Measurements from ENCODE around the gene MS4A3. TPM values are rescaled to one million over a fixed set of nuclear protein-coding genes. Genes with fewer than 3 reads are reported as not detected.
"Not testable (repeated sequence)": the region's sequence is repeated elsewhere in the genome, so short reads cannot be mapped to it uniquely, and the experiment has no call there.

MS4A3 gene
- total RNA-seq, 1 experiment from 2014 or later, result not detected

- in situ Hi-C loops (cut with HindIII; ENCODE audit: low pct_unique_long_range_greater_than_20kb, low sequenced_read_pairs), result no loop called here
- DNase-seq (ENCODE audit: low read depth, low spot score), result no peak
Measured at GRCh38 chr11:60084631-60085273, 28.3 kb downstream of the MS4A3 start.

GRCh38 chr11:60085909-60086308 is 29.4 kb downstream of the MS4A3 start:
- DNase-seq (ENCODE audit: low read depth, low spot score), result no peak
- in situ Hi-C loops (cut with HindIII; ENCODE audit: low pct_unique_long_range_greater_than_20kb, low sequenced_read_pairs), result no loop called here

- in situ Hi-C loops (cut with HindIII; ENCODE audit: low pct_unique_long_range_greater_than_20kb, low sequenced_read_pairs), result no loop called here
- DNase-seq (ENCODE audit: low read depth, low spot score), result no peak
Measured at GRCh38 chr11:60087239-60087638, 30.8 kb downstream of the MS4A3 start.

GRCh38 chr11:60088364-60088763 is 31.9 kb downstream of the MS4A3 start, which contains the start of gene MS4A2:
TSS of gene MS4A2 (plus strand) at chr11:60088664. CDS start at chr11:60088766, 102 bp downstream.
- no peak for DNase-seq (ENCODE audit: low read depth, low spot score)
- in situ Hi-C loops (cut with HindIII; ENCODE audit: low pct_unique_long_range_greater_than_20kb, low sequenced_read_pairs), result no loop called here

GRCh38 chr11:60095477-60096120 is 39.1 kb downstream of the MS4A3 start:
- no peak for DNase-seq (ENCODE audit: low read depth, low spot score)
- in situ Hi-C loops (cut with HindIII; ENCODE audit: low pct_unique_long_range_greater_than_20kb, low sequenced_read_pairs), result no loop called here

DNA sequence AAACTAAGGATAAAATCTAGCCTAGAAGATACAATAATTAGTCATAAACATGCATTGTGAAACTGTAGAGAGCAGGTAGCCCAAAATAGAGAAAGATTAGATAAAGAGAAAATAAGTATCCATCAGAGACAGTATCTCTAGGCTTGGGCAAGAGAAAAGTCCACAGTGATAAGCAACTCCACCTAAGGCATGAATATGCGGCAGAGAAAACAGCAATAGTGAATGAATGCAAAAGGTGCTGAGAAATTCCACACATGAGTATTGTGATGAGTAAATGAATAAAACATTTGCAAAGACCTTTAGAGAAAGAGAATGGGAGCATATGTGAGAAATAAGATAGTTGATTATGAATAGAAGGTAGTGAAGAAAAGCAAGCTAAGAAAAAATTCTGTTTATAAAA is 40.7 kb downstream of the MS4A3 start:
- in situ Hi-C loops (cut with HindIII; ENCODE audit: low pct_unique_long_range_greater_than_20kb, low sequenced_read_pairs), result no loop called here
- DNase-seq (ENCODE audit: low read depth, low spot score), result no peak

- DNase-seq (ENCODE audit: low read depth, low spot score), result no peak
- in situ Hi-C loops (cut with HindIII; ENCODE audit: low pct_unique_long_range_greater_than_20kb, low sequenced_read_pairs), result no loop called here
Measured at GRCh38 chr11:60098508-60098907, 42.0 kb downstream of the MS4A3 start.

GRCh38 chr11:60100516-60100915 is 44.1 kb downstream of the MS4A3 start:
- DNase-seq (ENCODE audit: low read depth, low spot score), result no peak
- in situ Hi-C loops (cut with HindIII; ENCODE audit: low pct_unique_long_range_greater_than_20kb, low sequenced_read_pairs), result no loop called here

DNA sequence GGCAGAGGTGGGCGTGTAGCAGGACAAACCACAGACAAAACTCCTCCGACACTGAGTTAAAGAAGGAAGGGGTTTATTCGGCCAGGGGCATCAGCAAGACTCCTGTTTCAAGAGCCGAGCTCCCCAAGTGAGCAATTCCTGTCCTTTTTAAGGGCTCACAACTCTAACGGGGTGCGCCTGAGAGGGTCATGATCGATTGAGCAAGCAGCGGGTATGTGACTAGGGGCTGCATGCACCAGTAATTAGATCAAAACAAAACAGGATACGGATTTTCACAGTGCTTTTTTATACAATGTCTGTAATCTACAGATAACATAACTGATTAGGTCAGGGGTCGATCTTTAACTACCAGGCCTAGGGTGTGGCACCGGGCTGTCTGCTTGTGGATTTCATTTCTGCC is 44.9 kb downstream of the MS4A3 start:
- in situ Hi-C loops (cut with HindIII; ENCODE audit: low pct_unique_long_range_greater_than_20kb, low sequenced_read_pairs); DNase-seq (ENCODE audit: low read depth, low spot score): not testable (repeated sequence)

- in situ Hi-C loops (cut with HindIII; ENCODE audit: low pct_unique_long_range_greater_than_20kb, low sequenced_read_pairs); DNase-seq (ENCODE audit: low read depth, low spot score): not testable (repeated sequence)
Measured at GRCh38 chr11:60104471-60105115, 48.1 kb downstream of the MS4A3 start.

DNA sequence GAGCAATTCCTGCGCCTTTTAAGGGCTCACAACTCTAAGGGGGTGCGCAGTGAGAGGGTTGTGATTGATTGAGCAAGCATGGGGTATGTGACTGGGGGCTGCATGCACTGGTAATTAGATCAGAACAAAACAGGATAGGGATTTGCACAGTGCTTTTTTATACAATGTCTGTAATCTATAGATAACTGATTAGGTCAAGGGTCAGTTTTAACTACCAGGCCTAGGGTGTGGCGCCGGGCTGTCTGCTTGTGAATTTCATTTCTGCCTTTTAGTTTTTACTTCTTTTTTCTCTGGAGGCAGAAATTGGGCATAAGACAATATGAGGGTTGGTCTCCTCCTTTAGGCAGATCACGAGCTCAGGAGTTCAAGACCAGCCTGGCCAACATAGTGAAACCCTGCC is 52.2 kb downstream of the MS4A3 start:
- DNase-seq (ENCODE audit: low read depth, low spot score); in situ Hi-C loops (cut with HindIII; ENCODE audit: low pct_unique_long_range_greater_than_20kb, low sequenced_read_pairs): not testable (repeated sequence)

DNA sequence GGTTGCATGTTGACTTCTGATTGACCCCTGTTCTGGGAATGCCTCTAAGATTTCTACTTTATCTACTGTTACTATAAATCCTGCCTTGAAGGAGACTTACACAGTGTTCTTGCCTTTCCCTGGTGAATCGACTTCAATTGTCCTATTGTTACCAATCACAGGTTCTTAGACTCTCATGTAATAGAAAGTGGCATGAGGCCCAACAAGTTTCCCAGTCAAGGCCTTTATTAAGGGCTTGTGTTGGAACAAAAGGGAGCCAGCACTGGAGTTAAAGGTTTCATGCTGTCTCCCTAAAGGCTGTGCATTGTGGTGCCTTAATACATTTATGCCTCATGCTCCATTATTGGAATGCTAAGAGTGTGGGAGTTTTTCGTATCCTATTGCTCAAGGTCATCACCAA is 55.3 kb downstream of the MS4A3 start:
- in situ Hi-C loops (cut with HindIII; ENCODE audit: low pct_unique_long_range_greater_than_20kb, low sequenced_read_pairs), result no loop called here
- peak; percentile 90 for DNase-seq (ENCODE audit: low read depth, low spot score)

DNA sequence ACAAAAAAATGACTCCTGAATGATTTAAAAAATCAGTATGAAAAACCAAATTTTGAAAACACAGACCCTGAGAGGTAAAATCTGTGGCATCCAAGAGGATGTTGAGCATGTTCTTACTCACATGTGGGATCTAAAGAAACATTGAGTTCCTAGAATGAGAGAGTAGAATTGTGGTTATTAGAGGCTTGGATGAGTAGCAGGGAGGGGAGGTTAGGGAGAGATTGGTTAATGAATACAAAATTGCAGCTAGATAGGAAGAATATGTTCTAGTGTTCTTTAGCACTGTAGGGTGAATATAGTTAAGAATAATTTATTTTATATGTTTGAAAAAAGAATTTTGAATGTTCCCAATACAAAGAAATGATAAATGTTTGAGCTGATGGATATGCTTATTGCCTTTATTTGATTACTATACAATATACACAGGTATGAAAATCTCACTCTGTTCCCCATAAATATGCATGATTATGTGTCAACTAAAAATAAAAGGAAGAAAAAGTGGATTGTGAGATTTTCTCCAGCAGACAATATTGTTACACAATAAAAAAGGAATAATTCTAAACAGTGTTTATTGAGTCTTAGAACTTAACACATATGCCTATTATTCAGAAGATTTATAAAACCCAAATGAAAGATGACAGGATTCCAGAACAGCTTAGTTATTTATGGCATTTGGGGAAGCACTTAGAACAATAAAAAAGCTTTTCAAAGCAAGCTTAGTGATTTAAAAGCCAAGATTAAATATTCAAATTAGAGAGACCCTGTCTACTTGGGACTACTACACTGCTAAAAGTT is 60.7 kb downstream of the MS4A3 start:
- no peak for DNase-seq (ENCODE audit: low read depth, low spot score)
- in situ Hi-C loops (cut with HindIII; ENCODE audit: low pct_unique_long_range_greater_than_20kb, low sequenced_read_pairs), result no loop called here

DNA sequence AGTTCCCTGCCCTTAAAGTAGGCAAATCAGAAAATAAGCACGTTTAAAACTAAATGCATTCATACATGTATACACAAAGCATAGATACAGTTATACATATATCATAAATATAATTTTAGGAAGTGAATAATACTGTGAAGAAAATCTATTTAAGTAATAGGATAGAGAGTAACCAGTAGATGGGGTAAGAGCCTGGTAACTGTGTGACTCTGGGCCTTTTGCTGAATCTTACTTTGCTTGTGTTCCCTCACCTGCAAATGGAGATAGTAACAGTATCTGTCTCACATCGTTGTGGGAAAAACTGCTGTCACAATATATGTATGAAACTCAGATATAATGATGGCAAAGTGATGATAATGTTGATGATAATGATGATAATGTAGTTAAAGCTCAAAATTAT is 61.9 kb downstream of the MS4A3 start:
- DNase-seq (ENCODE audit: low read depth, low spot score), result peak; percentile 54
- in situ Hi-C loops (cut with HindIII; ENCODE audit: low pct_unique_long_range_greater_than_20kb, low sequenced_read_pairs), result no loop called here

GRCh38 chr11:60119710-60120109 is 63.2 kb downstream of the MS4A3 start:
- DNase-seq (ENCODE audit: low read depth, low spot score), result no peak
- in situ Hi-C loops (cut with HindIII; ENCODE audit: low pct_unique_long_range_greater_than_20kb, low sequenced_read_pairs), result no loop called here

Data from SK-MEL-5 (cell line).